ENCODE measurements around the gene ARMC2. TPM values are rescaled to one million over a fixed set of nuclear protein-coding genes. Genes with fewer than 3 reads are reported as not detected.

Gene ARMC2
- polyA plus RNA-seq, 2 of the 4 experiments (the other 2 are of a cell fraction): 2.1 to 4.9 TPM

- no peak for TF ChIP-seq REST (IDR thresholded peaks at IDR 0.05)
- TF ChIP-seq ZFP36 (IDR thresholded peaks at IDR 0.05; ENCODE audit: borderline replicate concordance, partially characterized antibody): no peak
- TF ChIP-seq MAX (IDR thresholded peaks at IDR 0.05): no peak
- TF ChIP-seq RNF2 (IDR thresholded peaks at IDR 0.05; ENCODE audit: borderline replicate concordance, low read depth): no peak
- no peak for TF ChIP-seq CHD2 (IDR thresholded peaks at IDR 0.05; ENCODE audit: low read length, partially characterized antibody)
- no peak for TF ChIP-seq HDAC2 (IDR thresholded peaks at IDR 0.05)
- TF ChIP-seq FOSL2 (IDR thresholded peaks at IDR 0.05): no peak
- TF ChIP-seq FOSL2 (CRISPR knock-in tag; IDR thresholded peaks at IDR 0.05): no peak
- no peak for TF ChIP-seq TP53 (CRISPR knock-in tag; IDR thresholded peaks at IDR 0.05)
- TF ChIP-seq CTCF (IDR thresholded peaks at IDR 0.05): no peak
- no peak for TF ChIP-seq NPAS2 (CRISPR knock-in tag; IDR thresholded peaks at IDR 0.05; ENCODE audit: borderline replicate concordance)
- TF ChIP-seq HOXB13 (CRISPR knock-in tag; IDR thresholded peaks at IDR 0.05; ENCODE audit: low read depth): no peak
Observed at GRCh38 chr6:108841377-108841855, 6.8 kb upstream of the ARMC2 start (continued).

- Histone ChIP-seq H3K27ac (no peak overlapping the region), H3K4me1 (no peaks in the 10 kb centered on the region; the same call in 2 of the 3 replicates), H3K4me3 (no peak overlapping the region), H3K4me2 (no peak overlapping the region), H3K9me3 (no peaks in the 10 kb centered on the region)
- CTCF ChIA-PET: interaction anchor here (0.7 to 2.5 kb wide), 3 partner anchors 8 to 301 kb away, joined by 3 to 13 read pairs (median 10); no protein-coding TSS in a partner anchor
- DNase-seq (ENCODE audit: low read depth in 1 of 2, low spot score in 1 of 2): peak in 1 of 2 experiments; percentile 1
- POLR2A ChIA-PET: no interaction called here
- ATAC-seq: no peak
- TF ChIP-seq ZSCAN20 (CRISPR knock-in tag; IDR thresholded peaks at IDR 0.05) (no peak), JUN (IDR thresholded peaks at IDR 0.05) (no peak), SREBF2 (IDR thresholded peaks at IDR 0.05) (no peak), HMGXB4 (CRISPR knock-in tag; IDR thresholded peaks at IDR 0.05; ENCODE audit: borderline replicate concordance) (no peak), KDM1A (IDR thresholded peaks at IDR 0.05; ENCODE audit: low read depth) (no peak), MYC (IDR thresholded peaks at IDR 0.05; ENCODE audit: borderline replicate concordance, low read length) (no peak), RAD21 (conservative IDR thresholded peaks at IDR 0.05 in 1 of 2, IDR thresholded peaks at IDR 0.05 in 1 of 2) (no peak), BHLHE40 (IDR thresholded peaks at IDR 0.05; ENCODE audit: low read depth, low read length) (no peak), MAX (IDR thresholded peaks at IDR 0.05) (no peak), TP53 (CRISPR knock-in tag; IDR thresholded peaks at IDR 0.05) (no peak), FOXS1 (CRISPR knock-in tag; IDR thresholded peaks at IDR 0.05) (no peak), CTCF (IDR thresholded peaks at IDR 0.05) (no peak), POLR2AphosphoS2 (conservative IDR thresholded peaks at IDR 0.05; ENCODE audit: low read length) (no peak), RCOR1 (IDR thresholded peaks at IDR 0.05; ENCODE audit: low read depth, low read length) (no peak), JUNB (IDR thresholded peaks at IDR 0.05) (no peak), CBX2 (IDR thresholded peaks at IDR 0.05; ENCODE audit: borderline replicate concordance, low read depth) (no peak), ATOH8 (CRISPR knock-in tag; IDR thresholded peaks at IDR 0.05; ENCODE audit: low read depth) (no peak)
- WGBS (ENCODE audit: missing lambda C conversion rate): 100% methylated on average over 1 of the region's 3 CpGs
- FAIRE-seq: no peak
Observed at GRCh38 chr6:108844135-108844534, 4.1 kb upstream of the ARMC2 start.
